HFFc6 (cell line): Measurements from ENCODE around the gene KRTAP1-1. TPM values are rescaled to one million over a fixed set of nuclear protein-coding genes. Genes with fewer than 3 reads are reported as not detected.

Experiments
- DNase-seq: peaks from one replicate; pipeline ENCODE4 v3.0.0-alpha.2; 2018
- H3K27ac Mint-ChIP-seq: 2 replicates; pipeline ENCODE4 v1.8.0; 2020; ENCODE audit warnings: mild to moderate bottlenecking, mixed read lengths
- H3K27me3 Mint-ChIP-seq: 2 replicates; pipeline ENCODE4 v1.8.0; 2021; ENCODE audit warnings: mild to moderate bottlenecking, moderate library complexity, mixed read lengths; ENCODE audit not compliant: insufficient read depth
- H3K36me3 Mint-ChIP-seq: 2 replicates; pipeline ENCODE4 v1.8.0; 2021; ENCODE audit warnings: low read depth, mixed read lengths
- H3K4me1 Mint-ChIP-seq: 2 replicates; pipeline ENCODE4 v1.8.0; 2020; ENCODE audit warnings: low read depth, mixed read lengths
- H3K4me3 Mint-ChIP-seq: 2 replicates; pipeline ENCODE4 v1.8.0; 2020; ENCODE audit warnings: mild to moderate bottlenecking, moderate library complexity, mixed read lengths
- H3K9me3 Mint-ChIP-seq: 2 replicates; pipeline ENCODE4 v1.8.0; 2020; ENCODE audit warnings: mild to moderate bottlenecking, mixed read lengths
- total RNA-seq, 6 experiments: library from RNA; stranded (reverse); fragmentation: NEBNext Ultra II Directional; extraction: Animal tissue kit (Norgen Biotek cat#: 25700); gene quantifications; 2 replicates in 1 of 6; 3 replicates in 5 of 6; pipeline ENCODE4 v1.2.3, GENCODE V29; 2021
- TF ChIP-seq, protein P1 (sequence below): fragments of 200-600 bp; sonication (generic); IDR thresholded peaks from 2 replicates; pipeline ENCODE4 v1.5.0; 2021; ENCODE audit warnings: antibody characterized with exemption, mild to moderate bottlenecking

The KRTAP1-1 gene
- total RNA-seq, 6 experiments from 2014 or later, result 0.21 to 1.1 (median 0.50) TPM

DNA sequence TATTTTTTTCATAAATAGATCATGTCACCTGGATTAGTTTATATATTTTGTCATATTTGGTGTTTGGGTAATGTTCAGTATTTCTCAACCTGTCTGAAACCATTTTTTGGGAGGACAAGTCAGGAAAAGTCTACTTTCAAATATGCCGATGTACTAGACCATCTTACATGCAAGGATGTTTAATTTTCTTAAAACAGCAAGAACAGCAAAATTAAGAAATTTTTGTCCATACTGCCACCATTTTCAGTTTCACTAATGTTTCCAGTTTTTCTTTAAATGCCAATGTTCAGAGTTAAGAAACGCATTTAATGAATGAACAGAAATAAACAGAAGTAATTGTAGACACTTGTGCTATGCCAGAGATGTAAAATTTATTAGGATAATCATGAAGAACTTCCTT lies 48.2 kb downstream of the KRTAP1-1 start:
- Mint-ChIP-seq H3K27me3 (no peaks in the 10 kb centered on the region; the same call in none of the 2 replicates), H3K4me1 (peaks cover 13% of the 10 kb centered on the region), H3K27ac (no peak overlapping the region), H3K9me3 (no peaks in the 10 kb centered on the region), H3K4me3 (no peak overlapping the region), H3K36me3 (no peaks in the 10 kb centered on the region)
- TF ChIP-seq, protein P1, sequence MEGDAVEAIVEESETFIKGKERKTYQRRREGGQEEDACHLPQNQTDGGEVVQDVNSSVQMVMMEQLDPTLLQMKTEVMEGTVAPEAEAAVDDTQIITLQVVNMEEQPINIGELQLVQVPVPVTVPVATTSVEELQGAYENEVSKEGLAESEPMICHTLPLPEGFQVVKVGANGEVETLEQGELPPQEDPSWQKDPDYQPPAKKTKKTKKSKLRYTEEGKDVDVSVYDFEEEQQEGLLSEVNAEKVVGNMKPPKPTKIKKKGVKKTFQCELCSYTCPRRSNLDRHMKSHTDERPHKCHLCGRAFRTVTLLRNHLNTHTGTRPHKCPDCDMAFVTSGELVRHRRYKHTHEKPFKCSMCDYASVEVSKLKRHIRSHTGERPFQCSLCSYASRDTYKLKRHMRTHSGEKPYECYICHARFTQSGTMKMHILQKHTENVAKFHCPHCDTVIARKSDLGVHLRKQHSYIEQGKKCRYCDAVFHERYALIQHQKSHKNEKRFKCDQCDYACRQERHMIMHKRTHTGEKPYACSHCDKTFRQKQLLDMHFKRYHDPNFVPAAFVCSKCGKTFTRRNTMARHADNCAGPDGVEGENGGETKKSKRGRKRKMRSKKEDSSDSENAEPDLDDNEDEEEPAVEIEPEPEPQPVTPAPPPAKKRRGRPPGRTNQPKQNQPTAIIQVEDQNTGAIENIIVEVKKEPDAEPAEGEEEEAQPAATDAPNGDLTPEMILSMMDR, result no peak
- no peak for DNase-seq

GRCh38 chr17:40992666-40993065 lies 48.6 kb downstream of the KRTAP1-1 start:
- no peak overlapping the region for H3K4me3 Mint-ChIP-seq
- peaks cover 12% of the 10 kb centered on the region for H3K4me1 Mint-ChIP-seq
- no peaks in the 10 kb centered on the region for H3K36me3 Mint-ChIP-seq
- H3K27ac Mint-ChIP-seq, result no peak overlapping the region
- TF ChIP-seq, protein P1, result no peak
- H3K27me3 Mint-ChIP-seq, result no peaks in the 10 kb centered on the region; the same call in none of the 2 replicates
- DNase-seq, result no peak
- no peaks in the 10 kb centered on the region for H3K9me3 Mint-ChIP-seq

Other genes with a start within 250 kb of the KRTAP1-1 start
- not detected for gene KRT28, start 241.5 kb downstream of the KRTAP1-1 start, total RNA-seq
- gene KRT10, start 218.8 kb downstream of the KRTAP1-1 start, total RNA-seq, result 10 to 100 TPM; 61.4 to 71.0 (median 65.3) TPM
- not detected for gene KRT12, start 174.2 kb downstream of the KRTAP1-1 start, total RNA-seq
- not detected for gene KRT20, start 156.2 kb downstream of the KRTAP1-1 start, total RNA-seq
- under 1 TPM in 1 of 6 experiments, not detected in 5; 0.14 TPM for gene KRT23, start 103.8 kb downstream of the KRTAP1-1 start, total RNA-seq
- gene KRT39, start 74.5 kb downstream of the KRTAP1-1 start, total RNA-seq, result not detected
- gene KRT40, start 57.1 kb downstream of the KRTAP1-1 start, total RNA-seq, result not detected
- not detected for gene KRTAP3-3, start 47.3 kb downstream of the KRTAP1-1 start, total RNA-seq
- not detected for gene KRTAP3-2, start 41.5 kb downstream of the KRTAP1-1 start, total RNA-seq
- 10 to 100 TPM in 1 of 6 experiments, 1 to 10 TPM in 5; 2.5 to 10.2 (median 3.3) TPM for gene KRTAP3-1, start 32.3 kb downstream of the KRTAP1-1 start, total RNA-seq
- gene KRTAP1-5, start 14.2 kb downstream of the KRTAP1-1 start, total RNA-seq, result 100 to 1,000 TPM in 1 of 6 experiments, 10 to 100 TPM in 5; 61.6 to 114 (median 76.8) TPM
- not detected for gene KRTAP1-4, start 11.3 kb downstream of the KRTAP1-1 start, total RNA-seq
- not detected for gene KRTAP1-3, start 6.6 kb downstream of the KRTAP1-1 start, total RNA-seq
- gene KRTAP2-1, start 5.9 kb upstream of the KRTAP1-1 start, total RNA-seq, result under 1 TPM in 1 of 6 experiments, not detected in 5; 0.38 TPM
- gene KRTAP2-2, start 13.8 kb upstream of the KRTAP1-1 start, total RNA-seq, result under 1 TPM in 4 of 6 experiments, not detected in 2; 0.46 to 0.96 (median 0.53) TPM
- 100 to 1,000 TPM in 1 of 6 experiments, 10 to 100 TPM in 5; 30.3 to 105 (median 44.4) TPM for gene KRTAP2-3, start 18.7 kb upstream of the KRTAP1-1 start, total RNA-seq
- not detected for gene KRTAP2-4, start 24.4 kb upstream of the KRTAP1-1 start, total RNA-seq
- not detected for gene KRTAP4-7, start 42.7 kb upstream of the KRTAP1-1 start, total RNA-seq
- not detected for gene KRTAP4-8, start 56.7 kb upstream of the KRTAP1-1 start, total RNA-seq
- gene KRTAP4-16, start 60.8 kb upstream of the KRTAP1-1 start, total RNA-seq, result not detected
- gene KRTAP4-9, start 63.9 kb upstream of the KRTAP1-1 start, total RNA-seq, result under 1 TPM in 2 of 6 experiments, not detected in 4; 0.85 to 0.90 TPM
- not detected for gene KRTAP4-11, start 76.9 kb upstream of the KRTAP1-1 start, total RNA-seq
- gene KRTAP4-12, start 82.7 kb upstream of the KRTAP1-1 start, total RNA-seq, result 1 to 10 TPM; 6.1 to 8.4 (median 6.7) TPM
- gene KRTAP4-6, start 99.1 kb upstream of the KRTAP1-1 start, total RNA-seq, result not detected
- not detected for gene KRTAP4-5, start 108.4 kb upstream of the KRTAP1-1 start, total RNA-seq
- not detected for gene KRTAP4-4, start 119.3 kb upstream of the KRTAP1-1 start, total RNA-seq
- gene KRTAP4-3, start 126.8 kb upstream of the KRTAP1-1 start, total RNA-seq, result not detected
- gene KRTAP4-2, start 136.8 kb upstream of the KRTAP1-1 start, total RNA-seq, result not detected
- gene KRTAP4-1, start 143.5 kb upstream of the KRTAP1-1 start, total RNA-seq, result not detected
- gene KRTAP9-1, start 148.4 kb upstream of the KRTAP1-1 start, total RNA-seq, result not detected
- not detected for gene KRTAP9-2, start 185.2 kb upstream of the KRTAP1-1 start, total RNA-seq
- not detected for gene KRTAP9-3, start 191.0 kb upstream of the KRTAP1-1 start, total RNA-seq
- gene KRTAP9-8, start 196.5 kb upstream of the KRTAP1-1 start, total RNA-seq, result not detected
- not detected for gene KRTAP9-4, start 208.2 kb upstream of the KRTAP1-1 start, total RNA-seq
- not detected for gene KRTAP9-9, start 213.9 kb upstream of the KRTAP1-1 start, total RNA-seq
- not detected for gene KRTAP9-6, start 223.9 kb upstream of the KRTAP1-1 start, total RNA-seq
- not detected for gene KRTAP9-7, start 234.2 kb upstream of the KRTAP1-1 start, total RNA-seq